Tibial nerve (tissue), 4 donors: ENCODE data around the gene CUEDC1.

Source experiments
- EP300 ChIP-seq, 2 donors: sonication (generic); formaldehyde crosslinking; IDR thresholded peaks; one replicate each; pipeline ENCODE4 v1.6.1; 2017; ENCODE audit warnings: antibody characterized with exemption in 2 of 2, mild to moderate bottlenecking in 1 of 2
- POLR2A ChIP-seq, 2 donors: fragments of 450-650 bp; IDR thresholded peaks; one replicate each; pipeline ENCODE4 v1.6.1; 2017; ENCODE audit warnings: antibody characterized with exemption in 2 of 2, mild to moderate bottlenecking in 2 of 2, moderate library complexity in 2 of 2
- TF ChIP-seq, protein P1 (sequence below), 5 experiments: fragments of 200-600 bp in 3 of 5; fragments of 450-650 bp in 2 of 5; sonication (generic) in 3 of 5; IDR thresholded peaks; one replicate each; pipeline ENCODE4 v1.5.1; 2016 to 2019; ENCODE audit warnings: antibody characterized with exemption in 5 of 5, mild to moderate bottlenecking in 3 of 5, moderate library complexity in 2 of 5

DNA sequence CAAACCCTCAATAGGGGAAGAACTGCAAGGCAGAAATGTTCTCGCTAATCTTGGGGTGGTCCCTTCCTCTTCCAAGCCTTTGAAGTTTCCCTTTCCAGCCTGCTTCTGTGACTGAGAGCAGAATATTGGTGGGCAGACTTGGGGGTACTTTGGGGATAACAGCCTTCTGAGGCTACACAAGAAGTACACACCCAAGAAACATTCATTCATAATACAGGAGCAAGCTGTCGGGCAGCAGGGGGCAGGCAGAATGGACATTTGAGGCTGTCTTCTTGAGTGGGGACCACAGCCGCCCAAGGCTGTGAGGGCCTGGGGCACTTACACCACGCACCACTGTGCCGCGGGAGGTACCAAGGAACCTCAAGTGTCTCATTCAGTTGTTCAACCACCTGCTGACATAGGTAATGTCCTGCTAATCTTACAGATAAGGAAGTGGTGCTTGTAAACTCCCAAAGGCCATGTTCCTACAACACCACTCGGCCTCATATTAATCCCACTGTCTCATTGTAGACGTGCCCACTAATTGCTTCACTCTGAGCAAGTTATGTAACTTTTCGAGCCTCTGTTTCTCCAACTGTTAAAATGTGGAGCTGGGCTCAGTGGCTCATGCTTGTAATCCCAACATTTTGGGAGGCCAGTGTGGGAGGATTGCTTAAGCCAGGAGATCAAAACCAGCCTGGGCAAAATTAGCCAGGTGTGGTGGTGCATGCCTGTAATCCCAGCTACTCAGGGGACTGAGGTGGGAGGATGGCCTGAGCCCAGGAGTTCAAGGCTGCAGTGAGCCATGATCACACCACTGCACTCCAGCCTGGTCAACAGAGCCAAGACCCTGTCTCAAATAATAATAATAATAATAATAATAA, 102.9 kb downstream of the CUEDC1 start:
- TF ChIP-seq EP300 (IDR thresholded peaks at IDR 0.05), result no peak
- TF ChIP-seq, protein P1, sequence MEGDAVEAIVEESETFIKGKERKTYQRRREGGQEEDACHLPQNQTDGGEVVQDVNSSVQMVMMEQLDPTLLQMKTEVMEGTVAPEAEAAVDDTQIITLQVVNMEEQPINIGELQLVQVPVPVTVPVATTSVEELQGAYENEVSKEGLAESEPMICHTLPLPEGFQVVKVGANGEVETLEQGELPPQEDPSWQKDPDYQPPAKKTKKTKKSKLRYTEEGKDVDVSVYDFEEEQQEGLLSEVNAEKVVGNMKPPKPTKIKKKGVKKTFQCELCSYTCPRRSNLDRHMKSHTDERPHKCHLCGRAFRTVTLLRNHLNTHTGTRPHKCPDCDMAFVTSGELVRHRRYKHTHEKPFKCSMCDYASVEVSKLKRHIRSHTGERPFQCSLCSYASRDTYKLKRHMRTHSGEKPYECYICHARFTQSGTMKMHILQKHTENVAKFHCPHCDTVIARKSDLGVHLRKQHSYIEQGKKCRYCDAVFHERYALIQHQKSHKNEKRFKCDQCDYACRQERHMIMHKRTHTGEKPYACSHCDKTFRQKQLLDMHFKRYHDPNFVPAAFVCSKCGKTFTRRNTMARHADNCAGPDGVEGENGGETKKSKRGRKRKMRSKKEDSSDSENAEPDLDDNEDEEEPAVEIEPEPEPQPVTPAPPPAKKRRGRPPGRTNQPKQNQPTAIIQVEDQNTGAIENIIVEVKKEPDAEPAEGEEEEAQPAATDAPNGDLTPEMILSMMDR (IDR thresholded peaks at IDR 0.05), result no peak
- no peak for TF ChIP-seq POLR2A (IDR thresholded peaks at IDR 0.05)
